GM20431 (cell line): Measurements from ENCODE around the gene GATA3.

ENCODE experiments used
- in situ Hi-C: fragments of 300-500 bp; cut with MseI, MboI; formaldehyde crosslinking; loops from one replicate; pipeline ENCODE4 v1.15.0; 2020; ENCODE audit warnings: low sequenced_read_pairs; ENCODE audit not compliant: unreplicated experiment

GATA3 gene

DNA sequence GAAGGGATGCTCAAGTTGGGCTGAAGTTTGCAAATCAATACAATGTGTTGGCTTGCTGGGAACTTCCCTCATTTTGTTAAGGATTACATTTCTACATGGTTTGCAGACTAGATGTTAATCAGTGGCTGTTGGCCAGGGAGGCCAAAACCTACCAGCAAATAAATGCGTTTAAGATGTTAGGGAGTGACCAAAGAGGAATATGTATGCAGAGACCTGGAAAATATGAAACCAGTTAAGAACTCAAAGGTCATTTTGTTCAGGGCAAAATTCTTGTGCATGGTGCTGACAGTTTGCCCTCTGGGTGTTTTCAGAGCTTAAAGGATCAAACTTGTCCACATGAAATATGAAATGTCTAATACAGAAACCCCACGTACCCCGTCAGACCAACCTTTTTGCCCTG lies 30.3 kb downstream of the GATA3 start:
- in situ Hi-C loops: no loop called here

- in situ Hi-C loops: no loop called here
Observed at GRCh38 chr10:8085251-8085650, 30.8 kb downstream of the GATA3 start.

DNA sequence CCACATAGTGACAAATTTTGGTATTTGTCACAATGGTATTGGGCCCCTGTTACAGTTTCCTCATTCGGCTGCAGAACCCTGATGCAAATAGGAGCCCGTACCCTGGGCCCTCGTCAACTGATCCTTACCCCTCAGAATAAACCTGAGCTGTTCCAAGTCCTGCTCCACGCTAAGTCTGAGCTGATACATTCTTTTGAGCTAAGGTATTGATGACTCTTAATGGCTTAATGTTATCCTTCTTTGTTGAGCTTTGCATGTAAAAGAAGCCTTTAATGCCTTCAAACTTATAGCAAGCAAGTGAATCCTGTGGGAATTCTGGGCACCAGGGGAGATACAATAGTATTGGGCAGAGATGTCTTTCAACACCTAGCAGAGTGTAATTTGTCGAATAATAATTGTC lies 31.8 kb downstream of the GATA3 start:
- in situ Hi-C loops: no loop called here

DNA sequence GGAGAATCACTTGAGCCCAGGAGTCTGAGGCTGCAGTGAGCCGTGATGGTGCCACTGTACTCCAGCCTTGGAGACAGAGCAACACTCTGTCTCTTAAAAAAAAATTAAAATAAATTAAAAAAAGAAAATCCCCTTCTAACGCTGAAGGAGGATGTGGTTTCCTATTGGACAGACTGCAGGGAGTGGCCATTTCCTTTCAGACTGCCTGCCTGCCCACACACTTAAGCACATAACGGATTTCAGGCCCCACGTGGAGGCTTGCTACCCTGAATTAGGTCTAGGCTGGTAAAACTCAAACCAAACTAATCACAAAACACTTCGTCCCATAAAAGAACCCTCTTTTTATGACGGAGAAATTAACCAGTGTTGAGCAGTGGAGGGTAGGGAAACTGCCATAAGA lies 34.0 kb downstream of the GATA3 start:
- in situ Hi-C loops: no loop called here

DNA sequence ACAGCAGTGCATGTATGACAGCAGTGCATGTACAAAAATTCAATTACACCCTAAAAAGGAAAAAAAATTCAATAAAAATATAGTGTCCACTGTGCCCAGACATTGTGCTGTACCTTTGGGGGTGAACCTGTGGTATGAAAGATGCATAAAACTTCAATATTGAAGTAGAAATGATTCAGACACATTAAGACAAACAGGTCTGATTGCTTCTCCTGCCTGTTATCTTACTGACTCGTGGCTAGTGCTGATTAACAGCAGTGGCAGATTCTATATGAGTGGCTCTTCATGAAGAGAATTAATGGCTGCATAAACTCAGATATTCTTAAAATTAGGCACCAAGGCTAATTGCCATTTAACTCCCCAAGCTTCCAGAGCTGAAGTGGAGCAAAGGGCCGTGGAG lies 37.9 kb downstream of the GATA3 start:
- in situ Hi-C loops: no loop called here

GRCh38 chr10:8095959-8096358 lies 41.5 kb downstream of the GATA3 start:
- in situ Hi-C loops: no loop called here

- in situ Hi-C loops: no loop called here
Observed at GRCh38 chr10:8096931-8097330, 42.4 kb downstream of the GATA3 start.

DNA sequence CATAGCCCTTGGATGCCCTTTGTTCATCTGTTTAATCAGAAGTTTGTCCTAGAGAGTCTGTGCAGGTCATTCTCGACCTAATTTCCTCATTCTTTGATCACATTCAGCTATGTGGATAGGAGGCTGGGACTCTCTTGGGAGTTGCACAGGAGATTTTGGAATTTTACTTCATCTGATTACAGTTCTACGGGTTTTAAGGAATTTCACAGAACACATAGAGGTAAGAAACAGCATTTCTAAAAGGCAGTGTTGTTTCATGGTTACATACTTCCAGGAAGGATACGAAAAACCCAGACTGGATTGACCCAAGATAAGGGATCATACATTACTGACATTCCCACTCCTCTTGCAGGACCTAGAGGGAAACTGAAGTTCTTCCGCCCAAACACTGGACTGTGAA lies 45.9 kb downstream of the GATA3 start:
- in situ Hi-C loops: no loop called here

DNA sequence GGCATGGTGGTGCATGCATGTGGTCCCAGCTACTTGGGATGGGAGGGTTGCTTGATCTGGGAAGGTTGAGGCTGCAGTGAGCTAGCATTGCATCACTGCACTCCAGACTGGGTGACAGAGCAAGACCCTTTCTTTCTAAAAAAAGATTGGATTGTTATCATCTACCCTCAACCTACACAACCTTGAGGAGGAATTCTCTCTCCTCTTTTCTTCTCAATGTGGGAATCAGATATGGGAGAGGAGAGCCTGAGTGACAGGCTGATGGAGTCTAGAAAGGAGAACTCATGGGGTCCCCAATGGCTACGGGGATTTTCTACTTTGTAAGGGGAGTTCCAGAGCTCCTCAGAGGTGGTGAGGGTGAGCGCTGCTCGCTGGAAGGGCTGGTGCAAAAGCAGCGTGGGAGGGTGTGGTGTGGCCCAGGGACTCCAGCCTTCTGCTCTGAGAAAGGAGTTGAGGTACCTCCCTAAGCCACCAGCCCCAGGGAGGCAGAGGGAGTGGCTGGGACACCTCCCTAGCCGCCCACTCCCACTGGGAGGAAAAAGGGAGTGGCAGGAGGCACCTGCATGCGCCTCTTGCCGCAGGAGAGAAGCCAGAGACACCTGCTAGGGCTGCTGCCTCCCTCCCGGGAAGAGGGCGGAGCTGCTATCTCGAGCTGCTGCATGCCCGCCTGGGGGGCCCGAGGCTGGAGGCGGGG lies 48.4 kb downstream of the GATA3 start:
- in situ Hi-C loops: no loop called here

- in situ Hi-C loops: no loop called here
Observed at GRCh38 chr10:8103543-8103942, 49.1 kb downstream of the GATA3 start.

DNA sequence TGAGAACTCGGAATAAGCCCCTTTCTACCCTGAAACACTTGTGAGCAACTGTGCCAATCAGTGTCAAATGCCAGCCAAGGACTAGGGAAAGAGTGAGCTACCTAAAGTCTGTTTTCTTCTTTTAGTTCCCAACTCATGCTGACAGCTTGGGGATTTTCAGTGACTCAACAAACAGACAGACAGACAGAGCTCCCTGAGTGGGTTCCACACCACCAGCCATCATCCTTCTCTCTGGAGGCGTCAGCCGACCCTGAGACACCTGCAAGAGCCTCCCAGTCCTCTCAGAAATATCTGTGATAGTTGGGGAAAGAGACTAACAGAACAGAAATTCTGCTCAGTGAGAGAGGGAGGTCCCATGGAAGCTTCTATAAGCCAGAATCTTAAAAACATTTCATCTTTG lies 49.5 kb downstream of the GATA3 start:
- in situ Hi-C loops: no loop called here

DNA sequence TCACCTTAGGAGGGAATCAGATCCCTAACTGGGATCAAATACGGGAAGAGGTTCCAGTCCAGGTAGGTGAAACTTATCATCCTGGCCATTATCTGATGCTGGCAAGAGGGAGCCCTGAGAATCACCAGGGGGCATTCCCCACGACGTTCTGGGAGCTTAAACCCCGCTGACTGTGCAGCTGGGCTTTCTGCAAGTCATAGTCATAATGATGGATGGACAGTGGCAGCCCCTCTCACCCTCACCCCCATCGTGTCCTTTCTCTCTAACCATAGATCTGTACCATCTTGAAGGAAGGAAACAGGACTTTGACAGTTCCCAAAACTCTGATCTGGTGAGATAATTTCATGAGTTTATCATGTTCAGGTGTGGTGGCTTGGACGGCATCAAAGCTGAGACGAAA lies 50.2 kb downstream of the GATA3 start:
- in situ Hi-C loops: no loop called here

- in situ Hi-C loops: no loop called here
Observed at GRCh38 chr10:8105932-8106331, 51.4 kb downstream of the GATA3 start.

DNA sequence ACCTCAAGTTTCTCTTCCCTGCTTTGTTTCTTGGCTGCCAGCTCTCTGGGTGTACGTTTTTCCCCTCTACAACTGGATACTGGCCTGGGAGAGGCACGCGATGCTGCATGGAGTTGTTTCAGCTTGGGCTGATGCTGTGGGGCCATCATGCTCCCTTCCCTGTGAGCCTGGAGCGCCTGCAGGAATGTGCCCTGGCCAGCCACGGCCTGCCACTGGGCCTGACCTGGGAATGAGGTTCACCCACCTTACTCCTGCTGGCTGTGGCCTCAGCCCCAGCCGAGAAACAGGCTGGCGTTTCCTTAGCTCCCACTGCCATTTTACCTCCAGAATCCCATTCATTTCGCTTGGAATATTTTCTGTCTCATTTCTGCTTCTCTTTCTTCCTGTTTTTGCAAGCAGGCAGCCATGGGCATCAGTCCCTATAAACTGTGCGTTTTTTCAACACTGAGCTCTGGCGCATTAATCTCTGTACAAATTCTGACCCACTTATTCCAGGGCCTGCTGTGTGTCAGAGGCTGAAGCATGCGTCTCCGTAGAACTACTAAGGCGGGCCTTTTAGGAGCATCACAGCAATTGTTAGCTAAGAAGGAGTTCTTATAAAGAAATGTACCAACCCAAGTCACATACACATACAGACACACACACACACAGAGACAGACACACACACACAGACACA lies 57.9 kb downstream of the GATA3 start:
- in situ Hi-C loops: no loop called here

DNA sequence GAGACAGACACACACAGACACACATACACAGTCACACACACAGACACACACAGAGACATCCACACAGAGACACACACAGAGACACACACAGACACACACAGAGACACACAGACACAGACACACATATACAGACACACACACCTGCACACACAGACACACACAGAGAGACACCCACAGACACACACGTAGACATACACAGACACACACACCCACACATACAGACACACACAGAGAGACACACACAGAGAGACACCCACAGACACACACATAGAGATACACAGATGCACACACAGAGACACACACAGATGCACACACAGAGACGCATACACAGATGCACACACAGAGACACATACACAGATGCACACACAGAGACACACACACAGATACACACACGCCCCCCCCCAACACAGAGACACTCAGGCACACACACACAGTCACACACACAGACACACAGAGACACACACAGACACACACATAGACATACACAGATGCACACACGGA lies 58.5 kb downstream of the GATA3 start:
- in situ Hi-C loops: no loop called here

- in situ Hi-C loops: no loop called here
Observed at GRCh38 chr10:8113616-8114015, 59.1 kb downstream of the GATA3 start.

GRCh38 chr10:8114741-8115617 lies 60.5 kb downstream of the GATA3 start:
- in situ Hi-C loops: no loop called here

DNA sequence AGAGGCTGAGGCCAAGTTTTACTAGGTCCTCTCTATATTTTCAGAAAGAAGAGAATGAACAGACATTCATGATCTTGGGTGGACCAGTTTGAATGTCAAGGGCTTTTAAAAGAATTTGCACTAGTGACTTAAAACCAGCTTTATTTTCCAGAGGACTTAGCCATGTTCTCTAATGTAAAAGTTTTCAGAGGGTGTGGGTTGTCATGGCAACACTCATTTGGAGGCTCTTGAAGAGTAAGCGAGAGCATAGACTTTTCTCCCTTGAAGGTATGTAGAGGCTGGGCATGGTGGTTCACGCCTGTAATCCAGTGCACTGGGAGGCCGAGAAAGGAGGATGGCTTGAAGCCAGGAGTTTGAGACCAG lies 61.1 kb downstream of the GATA3 start:
- in situ Hi-C loops: no loop called here

- in situ Hi-C loops: no loop called here
Observed at GRCh38 chr10:8116474-8116873, 62.0 kb downstream of the GATA3 start.

DNA sequence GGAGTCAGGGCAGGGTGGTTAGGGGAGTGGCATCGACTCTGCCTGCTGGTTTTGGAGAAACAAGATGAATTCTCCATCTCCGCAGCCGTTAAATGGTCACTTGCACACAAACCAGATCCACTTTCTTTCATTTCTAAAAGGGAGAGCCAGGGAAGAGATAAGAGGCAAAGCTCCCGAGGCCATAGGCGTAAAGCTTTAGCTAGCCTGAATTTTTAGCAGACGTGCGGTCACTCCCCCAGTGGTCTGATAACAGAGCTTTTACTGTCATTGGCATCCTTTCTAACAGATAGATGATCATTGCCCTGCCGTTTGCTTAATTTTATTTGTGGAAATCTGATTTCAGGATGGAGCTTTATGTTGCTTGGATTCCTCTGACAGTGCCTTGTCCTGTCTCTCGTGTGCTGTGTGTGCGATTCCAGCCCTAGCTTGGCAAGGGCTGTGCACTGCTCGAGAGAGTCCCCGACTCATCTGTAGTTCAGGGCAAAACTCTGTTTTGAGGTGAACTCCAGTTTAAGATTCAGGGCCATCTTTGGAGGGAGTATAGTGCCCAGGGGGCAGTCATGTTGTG lies 62.5 kb downstream of the GATA3 start:
- in situ Hi-C loops: no loop called here
